ENCODE data around the gene RIN3. TPM values are rescaled to one million over a fixed set of nuclear protein-coding genes. Genes with fewer than 3 reads are reported as not detected.
A peak's percentile ranks its signal among the peaks of the same experiment; 100 is the strongest.

Gene RIN3
- total and polyA plus RNA-seq, 2 experiments from 2014 or later, result 1.8 to 7.0 TPM

DNA sequence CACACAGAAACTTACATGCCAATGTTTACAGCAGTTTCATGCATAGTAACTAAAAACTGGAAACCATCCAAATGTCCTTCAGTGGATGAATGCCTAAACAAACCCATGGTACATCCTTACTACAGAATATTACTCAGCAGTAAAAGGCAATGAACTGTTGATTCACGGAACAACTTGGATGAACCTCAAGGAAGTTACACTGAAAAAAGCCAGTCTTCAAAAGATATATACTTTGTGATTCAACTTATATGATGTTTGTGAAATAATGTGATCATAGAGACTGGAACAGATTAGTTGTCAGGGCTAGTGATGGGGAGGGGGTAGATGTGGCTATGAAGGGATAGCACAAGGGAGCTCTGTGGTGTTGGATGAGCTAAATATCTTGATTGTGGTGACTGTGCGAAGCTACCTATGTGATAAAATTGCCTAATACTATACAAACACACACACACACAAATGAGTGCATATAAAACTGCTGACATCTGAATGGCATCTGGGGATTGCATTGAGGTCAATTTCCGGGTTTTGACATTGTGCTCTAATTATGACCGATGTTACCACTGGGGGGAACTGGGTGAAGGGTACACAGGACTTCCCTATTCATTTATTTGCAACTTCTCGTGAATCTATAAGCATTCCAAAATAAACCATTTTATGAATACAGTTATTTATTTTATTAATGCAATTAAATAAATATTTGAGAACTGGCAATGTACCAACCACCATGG lies 94.3 kb downstream of the RIN3 start:
- Histone ChIP-seq H3K9ac (no peak overlapping the region), H3K4me1 (ENCODE audit: insufficient read depth) (peaks cover 4% of the 10 kb centered on the region; the same call in 1 of the 2 replicates), H4K20me1 (ENCODE audit: insufficient read depth) (no peaks in the 10 kb centered on the region), H3K36me3 (ENCODE audit: low read depth) (no peaks in the 10 kb centered on the region), H3K4me2 (ENCODE audit: unreplicated experiment) (no peak overlapping the region), H3K79me2 (ENCODE audit: insufficient read depth) (0 out of 2 replicates have a peak, but pooled peaks cover 8% of the 10 kb centered on the region), H3K4me3 (no peak overlapping the region), H3K9me3 (ENCODE audit: low read depth) (no peaks in the 10 kb centered on the region), H2AFZ (no peak overlapping the region), H3K9me2 (ENCODE audit: insufficient read depth) (no peaks in the 10 kb centered on the region), H3K27ac (peak overlapping the region; percentile 49), H3F3A (ENCODE audit: insufficient read depth) (peaks cover 14% of the 10 kb centered on the region), H3K27me3 (replicated peaks; ENCODE audit: insufficient read depth) (no peaks in the 10 kb centered on the region)
- 77 to 79% methylated on average over 5 of the region's 5 CpGs for WGBS, 2 experiments (ENCODE audit: low coverage in 1 of 2, low lambda C conversion rate in 2 of 2, missing lambda C conversion rate in 2 of 2)
- in situ Hi-C loops (cut with MboI), result no loop called here
- TF ChIP-seq EZH2 (IDR thresholded peaks at IDR 0.05; ENCODE audit: insufficient read depth, poor library complexity, severe bottlenecking) (no peak), EZH2phosphoT487 (IDR thresholded peaks at IDR 0.05; ENCODE audit: insufficient read depth, low read depth) (no peak)
- peak; percentile 82 for DNase-seq

DNA sequence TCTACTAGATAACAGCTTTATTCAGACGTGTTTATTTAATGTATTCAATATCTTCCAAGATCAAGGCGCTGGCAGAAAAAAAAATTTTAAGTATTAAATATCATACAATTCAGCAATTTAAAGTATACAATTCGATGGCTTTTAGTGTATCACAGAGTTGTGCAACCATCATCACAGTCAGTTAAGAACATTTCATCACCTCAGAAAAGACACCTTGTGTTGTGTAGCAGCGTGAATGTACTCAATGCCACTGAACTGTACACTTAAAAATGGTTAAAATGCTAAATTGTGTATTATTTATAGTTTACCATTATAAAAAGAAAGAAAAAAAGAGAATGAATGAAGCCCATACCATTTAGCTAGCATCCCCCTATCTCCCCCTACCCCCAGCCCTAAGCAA lies 96.4 kb downstream of the RIN3 start:
- DNase-seq, result peak; percentile 54
- peaks cover 14% of the 10 kb centered on the region for H3F3A ChIP-seq (ENCODE audit: insufficient read depth)
- no peak overlapping the region for H2AFZ ChIP-seq
- H3K4me2 ChIP-seq (ENCODE audit: unreplicated experiment), result no peak overlapping the region
- 87 to 93% methylated on average over 4 of the region's 4 CpGs for WGBS, 2 experiments (ENCODE audit: low coverage in 1 of 2, low lambda C conversion rate in 2 of 2, missing lambda C conversion rate in 2 of 2)
- no peaks in the 10 kb centered on the region for H3K9me2 ChIP-seq (ENCODE audit: insufficient read depth)
- H3K9ac ChIP-seq, result no peak overlapping the region
- no peak for TF ChIP-seq EZH2phosphoT487 (IDR thresholded peaks at IDR 0.05; ENCODE audit: insufficient read depth, low read depth)
- no peak for TF ChIP-seq EZH2 (IDR thresholded peaks at IDR 0.05; ENCODE audit: insufficient read depth, poor library complexity, severe bottlenecking)
- H4K20me1 ChIP-seq (ENCODE audit: insufficient read depth), result no peaks in the 10 kb centered on the region
- H3K27ac ChIP-seq, result no peak overlapping the region
- H3K27me3 ChIP-seq (replicated peaks; ENCODE audit: insufficient read depth), result no peaks in the 10 kb centered on the region
- H3K4me1 ChIP-seq (ENCODE audit: insufficient read depth), result peaks cover 4% of the 10 kb centered on the region; the same call in 1 of the 2 replicates
- in situ Hi-C loops (cut with MboI), result no loop called here
- no peak overlapping the region for H3K4me3 ChIP-seq
- H3K79me2 ChIP-seq (ENCODE audit: insufficient read depth), result 0 out of 2 replicates have a peak, but pooled peaks cover 8% of the 10 kb centered on the region
- no peaks in the 10 kb centered on the region for H3K36me3 ChIP-seq (ENCODE audit: low read depth)
- no peaks in the 10 kb centered on the region for H3K9me3 ChIP-seq (ENCODE audit: low read depth)

DNA sequence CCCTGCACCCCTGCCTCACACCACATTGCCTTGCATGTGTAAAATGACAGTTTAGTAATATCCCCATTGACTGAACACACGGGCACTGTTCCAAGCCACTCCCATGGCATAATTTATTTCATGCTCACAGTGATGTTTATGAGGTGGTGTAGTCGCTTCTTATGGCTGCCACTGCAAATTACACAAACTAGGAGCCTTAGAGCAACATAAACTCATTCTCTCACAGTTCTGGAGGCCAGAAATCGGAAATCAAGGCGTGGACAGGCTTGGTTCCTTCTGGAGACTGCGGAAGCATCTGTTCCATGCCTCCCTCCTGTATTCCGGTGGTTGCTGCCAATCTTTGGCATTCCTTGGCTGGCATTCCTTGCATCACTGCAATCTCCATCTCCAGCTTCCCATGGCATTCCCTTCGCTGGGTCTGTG lies 97.3 kb downstream of the RIN3 start:
- in situ Hi-C loops (cut with MboI), result no loop called here
- Histone ChIP-seq H3K9ac (no peak overlapping the region), H3K9me2 (ENCODE audit: insufficient read depth) (no peaks in the 10 kb centered on the region), H4K20me1 (ENCODE audit: insufficient read depth) (no peaks in the 10 kb centered on the region), H3K36me3 (ENCODE audit: low read depth) (no peaks in the 10 kb centered on the region), H3K9me3 (ENCODE audit: low read depth) (no peaks in the 10 kb centered on the region), H3F3A (ENCODE audit: insufficient read depth) (peaks cover 14% of the 10 kb centered on the region), H3K79me2 (ENCODE audit: insufficient read depth) (0 out of 2 replicates have a peak, but pooled peaks cover 8% of the 10 kb centered on the region), H3K27me3 (replicated peaks; ENCODE audit: insufficient read depth) (no peaks in the 10 kb centered on the region), H2AFZ (no peak overlapping the region), H3K4me1 (ENCODE audit: insufficient read depth) (peaks cover 4% of the 10 kb centered on the region; the same call in 1 of the 2 replicates), H3K4me2 (ENCODE audit: unreplicated experiment) (no peak overlapping the region), H3K27ac (no peak overlapping the region), H3K4me3 (no peak overlapping the region)
- TF ChIP-seq EZH2phosphoT487 (IDR thresholded peaks at IDR 0.05; ENCODE audit: insufficient read depth, low read depth) (no peak), EZH2 (IDR thresholded peaks at IDR 0.05; ENCODE audit: insufficient read depth, poor library complexity, severe bottlenecking) (no peak)
- DNase-seq, result no peak
- WGBS, 2 experiments (ENCODE audit: low coverage in 1 of 2, low lambda C conversion rate in 2 of 2, missing lambda C conversion rate in 2 of 2), result 81 to 85% methylated on average over 7 of the region's 7 CpGs

DNA sequence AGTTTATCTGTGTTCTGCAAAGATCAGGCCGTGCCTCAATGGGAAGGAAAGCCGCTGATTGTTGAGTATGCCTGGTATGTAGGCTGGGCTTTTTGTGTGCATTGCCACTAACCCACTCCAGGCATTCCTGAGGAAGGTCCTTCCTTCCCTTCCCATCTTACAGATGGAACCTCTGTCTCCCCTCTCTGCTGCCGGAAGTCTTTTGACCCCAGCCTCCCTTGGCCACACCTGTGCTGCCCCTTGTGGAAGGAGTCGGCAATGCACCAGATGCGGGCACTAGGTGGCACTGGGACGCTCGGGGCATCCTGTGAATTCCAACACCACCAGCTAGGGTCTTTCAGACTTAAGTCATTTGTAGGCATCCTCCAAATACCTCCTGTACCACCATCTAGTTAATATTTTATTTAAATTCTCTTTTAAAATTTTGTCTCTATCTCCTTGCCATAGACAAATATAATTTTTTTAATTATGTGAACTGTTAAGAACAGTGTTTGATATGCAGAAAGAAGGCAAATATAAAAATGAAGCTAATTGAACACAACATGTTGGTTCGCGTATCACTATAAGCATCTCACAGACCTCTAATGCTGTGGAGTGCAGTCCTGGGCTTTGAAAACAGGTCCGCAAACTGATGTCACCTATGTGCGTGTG lies 99.6 kb downstream of the RIN3 start:
- WGBS, 2 experiments (ENCODE audit: low coverage in 1 of 2, low lambda C conversion rate in 2 of 2, missing lambda C conversion rate in 2 of 2), result 76 to 82% methylated on average over 11 of the region's 11 CpGs

More for the DNA sequence above, 99.6 kb downstream of the RIN3 start:
- no peak for TF ChIP-seq EZH2phosphoT487 (IDR thresholded peaks at IDR 0.05; ENCODE audit: insufficient read depth, low read depth)
- TF ChIP-seq EZH2 (IDR thresholded peaks at IDR 0.05; ENCODE audit: insufficient read depth, poor library complexity, severe bottlenecking), result no peak
- in situ Hi-C loops (cut with MboI), result no loop called here
- Histone ChIP-seq H3K4me2 (ENCODE audit: unreplicated experiment) (no peak overlapping the region), H3K36me3 (ENCODE audit: low read depth) (no peaks in the 10 kb centered on the region), H3K9me2 (ENCODE audit: insufficient read depth) (no peaks in the 10 kb centered on the region), H2AFZ (no peak overlapping the region), H3K27me3 (replicated peaks; ENCODE audit: insufficient read depth) (no peaks in the 10 kb centered on the region), H4K20me1 (ENCODE audit: insufficient read depth) (no peaks in the 10 kb centered on the region), H3K79me2 (ENCODE audit: insufficient read depth) (0 out of 2 replicates have a peak, but pooled peaks cover 8% of the 10 kb centered on the region), H3K4me3 (no peak overlapping the region), H3K4me1 (ENCODE audit: insufficient read depth) (peaks cover under 1% of the 10 kb centered on the region; the same call in 1 of the 2 replicates), H3F3A (ENCODE audit: insufficient read depth) (no peaks in the 10 kb centered on the region), H3K9ac (no peak overlapping the region), H3K27ac (no peak overlapping the region), H3K9me3 (ENCODE audit: low read depth) (no peaks in the 10 kb centered on the region)
- no peak for DNase-seq
